T1000 (cell line): ENCODE results near the gene PAQR4.

ENCODE experiments used
- DNase-seq: peaks from one replicate; lab custom pipeline; 2025; ENCODE audit warnings: mixed read lengths; lab: John Stamatoyannopoulos, UW

PAQR4 gene

GRCh38 chr16:3021449-3022207 lies 52.5 kb downstream of the PAQR4 start:
- peak; percentile 91 for DNase-seq

GRCh38 chr16:3022208-3022683 lies 53.1 kb downstream of the PAQR4 start:
- DNase-seq, result peak; percentile 91

GRCh38 chr16:3022684-3023414 lies 53.7 kb downstream of the PAQR4 start:
- DNase-seq, result no peak
